ENCODE data around the gene OTC.
A peak's percentile ranks its signal among the peaks of the same experiment; 100 is the strongest.

OTC gene

DNA sequence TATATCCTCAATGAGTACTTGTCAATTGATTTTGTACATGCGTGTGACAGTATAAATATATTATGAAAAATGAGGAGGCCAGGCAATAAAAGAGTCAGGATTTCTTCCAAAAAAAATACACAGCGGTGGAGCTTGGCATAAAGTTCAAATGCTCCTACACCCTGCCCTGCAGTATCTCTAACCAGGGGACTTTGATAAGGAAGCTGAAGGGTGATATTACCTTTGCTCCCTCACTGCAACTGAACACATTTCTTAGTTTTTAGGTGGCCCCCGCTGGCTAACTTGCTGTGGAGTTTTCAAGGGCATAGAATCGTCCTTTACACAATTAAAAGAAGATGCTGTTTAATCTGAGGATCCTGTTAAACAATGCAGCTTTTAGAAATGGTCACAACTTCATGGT lies at the start of gene OTC:
Gene OTC, plus strand, starts transcription at position 243 of the 400 bp plus-strand sequence. Its CDS starts 93 bp downstream, at position 336.
- DNase-seq: no peak

DNA sequence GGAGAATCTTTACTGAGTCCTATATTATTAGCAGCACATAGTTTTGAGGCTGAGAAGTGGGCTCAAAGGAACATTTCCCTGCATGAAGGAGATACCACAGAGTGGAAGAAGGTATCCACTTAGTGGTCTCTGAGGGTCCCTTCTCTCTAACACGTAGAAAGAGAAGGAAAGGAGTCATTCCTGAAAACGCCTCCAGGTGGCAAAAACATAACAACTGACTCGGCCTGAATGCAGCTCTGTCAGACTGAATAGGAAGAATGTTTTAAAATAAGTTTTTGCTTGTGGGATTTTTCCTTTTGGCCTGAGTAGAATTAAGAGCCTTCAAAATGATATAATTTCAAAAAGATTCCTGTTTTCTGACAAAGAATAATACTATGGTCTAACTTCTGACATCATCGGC lies 48.4 kb upstream of the OTC start:
- DNase-seq: no peak

GRCh38 chrX:38305971-38306370 lies 46.4 kb upstream of the OTC start:
- DNase-seq: no peak

DNA sequence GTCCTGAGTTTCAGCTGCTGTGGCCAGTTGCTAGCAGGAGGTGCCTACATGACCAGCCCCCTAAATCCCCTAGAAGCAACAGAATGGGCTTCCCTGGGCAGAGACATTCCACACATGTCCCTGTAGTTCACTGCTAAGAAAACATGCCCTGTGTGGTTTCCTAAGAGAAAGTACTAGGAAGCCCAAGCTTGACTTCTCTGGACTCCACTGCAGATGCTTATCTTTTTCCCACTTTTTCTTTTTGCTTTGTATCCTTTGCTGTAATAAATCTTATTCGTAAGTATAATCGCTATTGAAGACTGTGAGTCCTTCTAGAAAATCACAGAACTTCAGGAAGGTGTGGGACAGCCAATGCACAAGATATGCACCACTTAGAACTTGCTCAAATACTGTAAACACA lies 40.7 kb upstream of the OTC start:
- DNase-seq: no peak

DNA sequence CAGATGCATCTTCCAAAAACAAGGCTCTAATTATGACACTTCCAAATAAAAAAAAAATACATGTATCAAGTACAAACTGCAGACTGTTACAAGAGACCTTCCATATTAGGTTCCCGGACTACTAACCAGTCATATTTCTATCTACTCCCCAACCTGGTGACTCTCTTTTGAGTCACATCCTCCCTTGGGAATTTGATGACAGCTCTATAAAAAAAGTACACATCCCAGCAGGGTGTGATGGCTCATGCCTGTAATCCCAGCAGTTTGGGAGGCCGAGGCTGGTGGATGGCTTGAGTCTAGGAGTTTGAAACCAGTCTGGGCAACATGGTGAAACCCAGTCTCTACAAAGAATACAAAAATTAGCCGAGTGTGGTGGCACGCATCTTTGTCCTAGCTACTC lies 40.0 kb upstream of the OTC start:
- no peak for DNase-seq

DNA sequence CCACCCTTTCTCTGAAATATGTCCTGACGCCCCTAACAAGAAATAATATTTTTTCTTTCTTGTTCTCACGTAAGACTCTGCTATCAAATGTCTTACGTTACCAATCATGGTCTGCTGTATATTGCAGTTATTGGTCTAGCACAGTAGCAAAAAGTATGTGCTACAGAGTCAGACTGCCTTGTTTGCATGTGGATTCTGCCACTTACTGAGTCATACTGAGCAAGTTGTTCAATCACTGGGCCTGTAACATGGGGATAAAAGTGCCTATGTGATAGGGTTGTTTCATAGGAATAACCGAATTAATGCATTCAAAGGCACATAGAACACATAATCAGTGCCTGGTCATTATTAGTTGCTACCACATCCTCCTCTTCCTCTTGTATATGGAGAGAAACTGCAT lies 39.2 kb upstream of the OTC start:
- no peak for DNase-seq

DNA sequence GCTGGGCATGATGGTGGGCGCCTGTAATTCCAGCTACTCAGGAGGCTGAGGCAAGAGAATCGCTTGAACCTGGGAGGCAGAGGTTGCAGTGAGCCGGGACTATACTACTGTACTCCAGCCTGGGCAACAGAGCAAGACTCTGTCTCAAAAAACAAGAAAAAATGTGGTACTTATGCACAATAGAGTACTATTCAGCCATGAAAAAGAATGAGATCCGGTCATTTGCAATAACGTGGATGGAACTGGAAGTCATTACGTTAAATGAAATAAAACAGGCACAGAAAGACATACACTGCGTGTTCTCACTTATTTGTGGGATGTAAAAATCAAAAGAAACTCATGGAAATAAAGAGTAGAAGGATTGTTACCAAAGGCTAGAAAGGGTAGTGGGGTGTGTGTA lies 37.2 kb upstream of the OTC start:
- no peak for DNase-seq

- DNase-seq: no peak
Observed at GRCh38 chrX:38318196-38318595, 34.2 kb upstream of the OTC start.

DNA sequence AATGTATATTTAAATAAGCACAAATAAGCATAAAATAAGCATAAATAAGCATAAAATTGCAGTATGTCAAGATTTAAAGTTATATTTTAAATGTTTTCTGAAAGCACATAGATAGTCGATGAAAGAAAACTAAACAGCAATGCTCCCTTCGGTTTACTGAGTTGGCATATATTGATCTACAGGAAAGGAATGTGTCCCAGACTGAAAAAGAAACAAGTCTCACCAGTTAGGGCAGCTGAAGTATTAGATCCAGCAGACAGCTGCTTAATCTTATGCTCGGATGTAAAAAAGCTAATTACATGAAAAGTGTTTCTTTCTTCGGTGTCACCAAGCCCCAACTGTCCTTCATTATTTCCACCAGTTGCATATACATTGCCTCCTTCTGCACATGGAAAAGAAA lies 33.8 kb upstream of the OTC start:
- DNase-seq: no peak

DNA sequence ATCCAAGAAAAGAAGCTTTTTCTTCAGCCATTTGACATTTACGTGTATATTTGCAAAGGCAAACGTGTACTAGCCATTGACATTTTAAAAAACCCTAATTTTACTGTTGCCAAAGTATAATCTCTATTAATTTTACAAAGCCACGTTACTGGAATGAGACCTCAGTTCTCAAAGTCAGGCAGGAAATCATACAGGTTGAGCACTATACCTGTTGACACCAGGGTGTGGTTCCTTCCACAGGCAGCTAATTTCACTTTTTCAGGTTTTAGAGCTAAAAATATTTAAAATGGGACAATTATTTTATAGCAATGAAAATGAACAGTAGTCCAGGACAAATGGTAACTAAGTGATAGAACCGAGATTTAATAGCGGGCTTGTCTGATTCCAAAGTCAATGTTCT lies 31.6 kb upstream of the OTC start:
- DNase-seq: no peak

DNA sequence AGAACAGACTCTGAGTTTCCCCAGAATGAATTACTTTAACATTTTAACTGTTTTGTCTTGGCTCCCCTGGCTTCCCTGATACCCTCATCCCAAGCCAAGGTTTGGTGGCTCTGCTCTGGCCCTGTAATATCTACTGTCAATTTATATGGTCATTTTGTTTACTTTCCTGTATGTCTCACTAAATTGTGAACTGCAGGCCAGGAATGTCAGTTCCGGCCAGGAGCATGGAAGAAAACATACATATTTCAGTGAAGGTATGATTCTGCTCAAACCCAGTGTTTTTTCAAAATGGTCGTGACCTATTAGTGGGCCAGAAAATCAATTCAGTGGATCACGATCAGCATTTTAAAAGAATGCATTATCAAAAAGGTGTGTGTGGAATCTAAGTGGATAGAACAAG lies 26.3 kb upstream of the OTC start:
- DNase-seq: no peak

GRCh38 chrX:38327007-38327774 lies 25.2 kb upstream of the OTC start, which contains the start of gene RPGR:
Gene RPGR (minus strand): TSS chrX:38327509. CDS start chrX:38327367, 142 bp downstream.
- peak; percentile 94 for DNase-seq

GRCh38 chrX:38327775-38328081 lies 24.7 kb upstream of the OTC start:
- no peak for DNase-seq

GRCh38 chrX:38332505-38332904 lies 19.9 kb upstream of the OTC start:
- no peak for DNase-seq

DNA sequence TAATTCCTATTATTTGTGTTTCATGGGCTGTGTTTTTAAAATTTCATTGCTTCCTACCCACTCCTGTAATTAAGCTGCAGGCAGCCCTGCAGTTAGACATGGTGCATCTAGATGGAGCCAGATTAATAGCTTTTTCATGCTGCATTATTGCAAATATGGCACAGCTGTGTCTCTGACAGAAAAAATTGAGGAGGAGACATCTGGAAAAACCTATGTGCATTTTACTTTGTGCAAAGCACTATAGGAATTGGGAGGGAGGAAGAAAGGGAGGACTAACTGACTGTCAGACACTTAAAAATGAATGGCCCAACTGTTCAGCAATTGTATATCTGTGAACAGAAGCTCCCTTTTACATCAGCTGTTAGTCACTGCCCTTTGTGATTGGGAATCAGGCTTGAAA lies 17.0 kb upstream of the OTC start:
- no peak for DNase-seq

DNA sequence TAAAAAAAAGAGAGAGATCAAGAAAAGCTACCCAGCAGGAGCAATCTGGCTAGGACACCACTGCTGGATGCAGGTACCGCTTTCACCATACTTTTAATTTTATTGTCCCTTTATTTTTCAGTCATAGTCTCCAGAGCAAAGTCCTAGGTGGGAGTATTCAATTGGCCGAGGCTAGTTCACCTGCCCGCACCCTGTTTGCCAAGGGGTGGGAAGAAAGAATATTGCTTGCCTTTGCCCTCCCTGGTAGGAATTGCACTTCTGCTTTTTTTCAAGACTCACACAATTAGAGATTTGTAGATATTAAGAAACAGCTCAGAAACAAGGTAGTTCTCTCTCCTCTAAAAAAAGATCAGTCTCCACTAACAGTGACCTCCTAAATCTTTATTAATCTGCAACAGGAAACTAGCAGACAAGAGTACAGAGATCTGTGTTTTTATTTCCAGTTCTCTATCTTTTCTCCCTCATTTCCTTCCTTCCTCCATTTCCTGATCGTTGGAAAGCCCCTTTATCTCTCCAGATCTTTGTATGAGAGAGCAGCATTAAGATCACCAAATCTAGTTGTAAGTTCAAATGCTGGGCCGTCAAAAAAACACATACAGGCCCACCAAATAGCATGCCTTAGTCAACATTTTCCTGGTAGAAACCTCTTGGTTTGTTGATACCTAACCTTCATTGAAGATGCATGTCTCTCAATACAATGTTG lies 15.7 kb upstream of the OTC start:
- DNase-seq: no peak

- no peak for DNase-seq
Observed at GRCh38 chrX:38341442-38341841, 11.0 kb upstream of the OTC start.

DNA sequence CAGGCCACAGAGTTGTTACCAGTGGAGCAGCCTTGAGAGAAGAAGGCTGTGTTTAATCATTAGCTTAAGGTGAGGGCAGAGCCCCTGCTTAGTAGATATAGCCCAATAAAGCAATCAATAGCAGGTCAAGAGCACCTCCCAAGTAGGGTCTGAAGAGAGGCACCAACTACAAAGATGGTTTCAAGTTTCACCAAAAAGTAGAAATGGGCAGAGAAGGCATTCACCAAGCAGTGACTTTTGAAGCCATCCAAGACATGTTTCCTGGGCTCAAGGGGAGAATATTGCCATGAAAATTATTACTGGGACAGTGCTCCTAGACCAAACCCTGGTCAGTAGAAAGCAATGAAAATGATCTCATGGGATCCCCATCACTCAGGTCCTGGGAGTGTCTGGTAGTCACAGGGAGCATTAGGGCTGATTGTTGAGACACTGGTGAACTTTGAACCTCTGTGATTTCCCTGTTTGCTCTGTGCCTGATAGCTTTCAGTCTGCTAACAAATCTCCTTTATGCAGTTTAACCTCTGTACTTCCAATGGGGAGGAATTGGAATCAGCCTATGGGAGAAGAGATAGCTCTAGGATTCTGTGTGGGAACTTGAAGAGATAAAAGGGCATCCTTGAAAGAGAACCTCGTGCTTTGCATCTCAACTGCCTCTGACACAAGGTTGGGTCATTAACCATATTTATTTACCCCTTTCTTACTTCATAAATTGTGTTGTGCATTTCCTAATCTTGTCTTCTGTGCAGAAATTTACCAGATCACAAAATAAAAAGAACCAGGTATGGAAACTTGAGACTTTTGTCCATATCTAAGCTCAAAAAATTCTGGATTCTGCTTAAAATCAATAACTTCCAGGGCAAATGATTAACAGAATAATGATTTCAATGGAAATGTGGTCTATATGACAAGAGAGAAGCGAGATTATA lies 9.3 kb upstream of the OTC start:
- no peak for DNase-seq

- no peak for DNase-seq
Observed at GRCh38 chrX:38346150-38346549, 6.3 kb upstream of the OTC start.

GRCh38 chrX:38347136-38347535 lies 5.3 kb upstream of the OTC start:
- peak; percentile 12 for DNase-seq

GRCh38 chrX:38351346-38351745 lies 1.1 kb upstream of the OTC start:
- DNase-seq: no peak

DNA sequence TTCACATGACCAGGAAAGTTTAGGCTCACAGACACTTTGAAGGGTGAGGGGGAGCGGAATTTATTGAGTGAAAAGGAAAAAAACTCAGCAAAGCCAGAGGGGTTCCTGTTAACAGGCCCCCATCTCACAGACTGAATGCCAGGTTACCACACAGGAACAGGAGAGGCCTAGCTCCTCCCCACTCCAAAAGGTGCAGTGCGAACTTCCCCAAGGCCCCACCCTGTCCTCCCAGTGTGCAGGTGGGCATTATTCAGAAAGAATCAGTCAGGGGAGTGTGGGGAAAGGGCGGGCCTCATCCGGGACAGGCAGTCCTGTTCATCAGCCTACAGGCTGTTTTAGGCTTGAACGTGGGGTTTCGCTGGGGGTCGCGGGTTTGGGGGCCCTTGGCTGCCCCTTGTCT lies 4.0 kb downstream of the OTC start:
- no peak for DNase-seq
